HG03378 (cell line): ENCODE results near the gene GBA3.

Source experiments
- ATAC-seq: cut with Tn5 transposase; IDR thresholded peaks from one replicate; pipeline ENCODE4 v1.9.1; 2021; ENCODE audit warnings: mild to moderate bottlenecking, moderate library complexity; ENCODE audit not compliant: unreplicated experiment

Gene GBA3

GRCh38 chr4:22695029-22695428 lies 2.3 kb downstream of the GBA3 start:
- no peak for ATAC-seq

GRCh38 chr4:22695917-22696316 lies 3.2 kb downstream of the GBA3 start:
- no peak for ATAC-seq

- ATAC-seq = no peak
These were observed 11.2 kb downstream of the GBA3 start for GRCh38 chr4:22703912-22704311.

GRCh38 chr4:22707390-22707789 lies 14.7 kb downstream of the GBA3 start:
- ATAC-seq = no peak

GRCh38 chr4:22708961-22709360 lies 16.2 kb downstream of the GBA3 start:
- no peak for ATAC-seq

GRCh38 chr4:22712105-22712504 lies 19.4 kb downstream of the GBA3 start:
- ATAC-seq = no peak

GRCh38 chr4:22712529-22712928 lies 19.8 kb downstream of the GBA3 start:
- no peak for ATAC-seq

GRCh38 chr4:22713841-22714240 lies 21.1 kb downstream of the GBA3 start:
- no peak for ATAC-seq

GRCh38 chr4:22719218-22719617 lies 26.5 kb downstream of the GBA3 start:
- ATAC-seq = no peak

- no peak for ATAC-seq
These were observed 27.4 kb downstream of the GBA3 start for GRCh38 chr4:22720091-22720490.

- ATAC-seq = no peak
These were observed 28.5 kb downstream of the GBA3 start for GRCh38 chr4:22721204-22721603.

- no peak for ATAC-seq
These were observed 37.3 kb downstream of the GBA3 start for GRCh38 chr4:22730021-22730420.

- ATAC-seq = no peak
These were observed 41.1 kb downstream of the GBA3 start for GRCh38 chr4:22733816-22734215.

- ATAC-seq = no peak
These were observed 44.2 kb downstream of the GBA3 start for GRCh38 chr4:22736912-22737311.

GRCh38 chr4:22739968-22740367 lies 47.2 kb downstream of the GBA3 start:
- ATAC-seq = no peak

- no peak for ATAC-seq
These were observed 49.0 kb downstream of the GBA3 start for GRCh38 chr4:22741744-22742143.

- no peak for ATAC-seq
These were observed 50.6 kb downstream of the GBA3 start for GRCh38 chr4:22743290-22743689.

GRCh38 chr4:22744478-22745062 lies 51.8 kb downstream of the GBA3 start:
- no peak for ATAC-seq

GRCh38 chr4:22745234-22745633 lies 52.5 kb downstream of the GBA3 start:
- no peak for ATAC-seq

GRCh38 chr4:22754116-22754515 lies 61.4 kb downstream of the GBA3 start:
- ATAC-seq = no peak

GRCh38 chr4:22762548-22762947 lies 69.8 kb downstream of the GBA3 start:
- no peak for ATAC-seq

- no peak for ATAC-seq
These were observed 71.4 kb downstream of the GBA3 start for GRCh38 chr4:22764183-22764582.

GRCh38 chr4:22766068-22766467 lies 73.3 kb downstream of the GBA3 start:
- no peak for ATAC-seq
